K562 (cell line): Measurements from ENCODE around the gene AZU1. TPM values are rescaled to one million over a fixed set of nuclear protein-coding genes. Genes with fewer than 3 reads are reported as not detected.

Experiments used
- ATAC-seq: fragments of 200-7000 bp; cut with Tn5 transposase; 3 replicates; pipeline ENCODE4 v1.9.1; 2020; ENCODE audit warnings: moderate library complexity
- BruUV-seq: library from RNA; stranded (reverse); fragments of 400-500 nt; replicated peaks from 2 replicates; lab custom pipeline; 2021; lab: Mats Ljungman, UMichigan
- CTCF ChIA-PET: fragments of 300-600 bp; formaldehyde crosslinking; extraction: SDS; loops from one replicate; lab custom pipeline; 2021; ENCODE audit warnings: low intra/inter-chr PET ratio; lab: Yijun Ruan, JAX
- POLR2A ChIA-PET: fragments of 300-600, 350-650 bp; sonication (Branson Sonifier 250); formaldehyde crosslinking; extraction: SDS; loops from one replicate; lab custom pipeline; 2021; ENCODE audit warnings: antibody characterized with exemption, inconsistent platforms; lab: Yijun Ruan, JAX
- DNase-seq, 4 experiments: peaks; one replicate each; pipeline versions ENCODE4 v3.0.0 to v3.0.0-alpha.2; 2011 to 2018; ENCODE audit warnings: low spot score in 3 of 4, mixed read lengths in 3 of 4; ENCODE audit errors: extremely low read depth in 1 of 4
- FAIRE-seq: peaks from 2 replicates; lab custom pipeline; 2011; peaks lifted over from hg19 to GRCh38; lab: Jason Lieb, UNC
- H2AFZ ChIP-seq: 2 replicates; pipeline ENCODE4 v1.6.0; 2011; ENCODE audit warnings: low read depth, low read length, control low read depth, inconsistent platforms
- H3K27ac ChIP-seq: fragments of 200-600 bp; 3 replicates; pipeline ENCODE4 v1.8.0; 2011; ENCODE audit warnings: low read depth, mild to moderate bottlenecking, control low read depth, inconsistent platforms, low read length, moderate library complexity, mixed read lengths; ENCODE audit errors: extremely low read depth
- H3K27me3 ChIP-seq, 2 experiments: fragments of 300-600 bp in 1 of 2; 2 replicates in 1 of 2; 3 replicates in 1 of 2; pipeline versions ENCODE4 v1.6.0 to v1.8.0; 2011; ENCODE audit warnings: inconsistent platforms in 2 of 2, low read length in 2 of 2, mild to moderate bottlenecking in 1 of 2, mixed read lengths in 1 of 2, moderate library complexity in 1 of 2; ENCODE audit not compliant: control insufficient read depth in 2 of 2, insufficient read depth in 2 of 2
- H3K36me3 ChIP-seq: fragments of 300-600 bp; 3 replicates; pipeline ENCODE4 v1.8.0; 2011; ENCODE audit warnings: mild to moderate bottlenecking, low read length, inconsistent platforms; ENCODE audit not compliant: control insufficient read depth, insufficient read depth
- H3K4me1 ChIP-seq, 2 experiments: fragments of 200-600 bp in 1 of 2; replicated peaks in 1 of 2; 2 replicates in 1 of 2; 3 replicates in 1 of 2; pipeline versions ENCODE4 v1.5.1 to v1.8.0; 2011; ENCODE audit warnings: inconsistent platforms in 2 of 2, low read length in 2 of 2, mild to moderate bottlenecking in 1 of 2, mixed read lengths in 1 of 2, moderate library complexity in 1 of 2; ENCODE audit not compliant: control insufficient read depth in 2 of 2, insufficient read depth in 2 of 2
- H3K4me2 ChIP-seq: 2 replicates; pipeline ENCODE4 v1.6.1; 2011; ENCODE audit warnings: low read length, control low read depth, inconsistent platforms, mixed read lengths; ENCODE audit not compliant: insufficient read depth
- H3K4me3 ChIP-seq: fragments of 200-600 bp; sonication (generic), shearing (Covaris generic); 2 replicates; pipeline ENCODE4 v1.5.1; 2016; ENCODE audit warnings: control low read depth, inconsistent platforms
- H3K79me2 ChIP-seq: fragments of 200-600 bp; 3 replicates; pipeline ENCODE4 v1.8.0; 2011; ENCODE audit warnings: low read length, inconsistent platforms; ENCODE audit not compliant: control insufficient read depth, insufficient read depth
- H3K9ac ChIP-seq, 2 experiments: 2 replicates each; pipeline versions ENCODE4 v1.6.0 to v1.6.1; 2011; ENCODE audit warnings: low read depth in 2 of 2, low read length in 2 of 2, control low read depth in 1 of 2, inconsistent platforms in 1 of 2, mild to moderate bottlenecking in 1 of 2, mixed read lengths in 1 of 2; ENCODE audit not compliant: insufficient read depth in 1 of 2
- H3K9me1 ChIP-seq: one replicate; pipeline ENCODE4 v1.6.0; 2011; ENCODE audit warnings: inconsistent platforms, mild to moderate bottlenecking, low read length, moderate library complexity; ENCODE audit not compliant: control insufficient read depth, insufficient read depth
- H3K9me3 ChIP-seq: replicated peaks from 2 replicates; pipeline ENCODE4 v1.5.1; 2011; ENCODE audit warnings: low read depth, low read length, inconsistent platforms; ENCODE audit not compliant: control insufficient read depth, insufficient read depth
- H4K20me1 ChIP-seq: replicated peaks from 2 replicates; pipeline ENCODE4 v1.6.1; 2011; ENCODE audit warnings: low read length, inconsistent platforms, mixed read lengths; ENCODE audit not compliant: control insufficient read depth, insufficient read depth
- POLR2G ChIP-seq: fragments of 200-400 bp; formaldehyde crosslinking; IDR thresholded peaks from 2 replicates; pipeline ENCODE4 v1.6.1; 2017; ENCODE audit warnings: low read depth, mild to moderate bottlenecking, antibody characterized with exemption, low read length, moderate library complexity
- ZNF707 ChIP-seq: fragments of 250-450 bp; sonication (Bioruptor Pico); conservative IDR thresholded peaks from 2 replicates; pipeline ENCODE4 v1.8.0; 2022; ENCODE audit warnings: inconsistent platforms, mild to moderate bottlenecking, moderate library complexity
- WGBS: fragments of 100-300 bp; shearing (Covaris generic); methylation state at CpG from one replicate; pipeline ENCODE4 v1.1.6; 2016; ENCODE audit warnings: low coverage, mixed read lengths; ENCODE audit not compliant: insufficient coverage; ENCODE audit errors: missing lambda C conversion rate; 5-methylcytosine and 5-hydroxymethylcytosine counted together
- in situ Hi-C: fragments of 300-500 bp; cut with MboI; formaldehyde crosslinking; loops from 4 replicates; pipeline ENCODE4 v1.15.0; 2018; ENCODE audit warnings: inconsistent platforms, mixed read lengths
- intact Hi-C: fragments of 100-400 bp; cut with micrococcal nuclease; formaldehyde crosslinking; loops from 2 replicates; pipeline ENCODE4 v1.14.2; 2022
- polyA plus RNA-seq, 8 experiments: library from polyadenylated mRNA; depleted of rRNA in 4 of 8; stranded (reverse) in 5 of 8; unstranded in 3 of 8; fragments of >200 nt; fragmentation: Nextera tagmentation in 2 of 8; fragmentation: Illumina TruSeq in 1 of 8; extraction: Ambion mirVana in 2 of 8; extraction: Trizol in 1 of 8; gene quantifications; 2 replicates each; pipeline versions ENCODE4 v1.2.1 to v1.2.3, GENCODE V29; 2011 to 2014; ENCODE audit warnings: inconsistent platforms in 1 of 8, missing spikeins in 1 of 8
- total RNA-seq, 7 experiments: library from RNA; depleted of rRNA in 6 of 7; stranded (reverse); fragments of >200 nt in 6 of 7; fragmentation: Illumina TruSeq in 2 of 7; extraction: Trizol in 2 of 7; gene quantifications; 2 replicates each; pipeline versions ENCODE4 v1.2.1 to v1.2.3, GENCODE V29; 2011 to 2021; ENCODE audit warnings: low replicate concordance in 1 of 7
- TF ChIP-seq, protein P1 (sequence below): fragments of 450-650 bp; IDR thresholded peaks from 2 replicates; pipeline ENCODE4 v1.6.1; 2016; ENCODE audit warnings: mild to moderate bottlenecking, moderate library complexity

Gene AZU1
- total and polyA plus RNA-seq, 9 of the 15 experiments (the other 6 are each of a cell fraction or from before 2014, with no cell fraction given) = 0.29 to 1.9 (median 0.59) TPM; not detected in 3

DNA sequence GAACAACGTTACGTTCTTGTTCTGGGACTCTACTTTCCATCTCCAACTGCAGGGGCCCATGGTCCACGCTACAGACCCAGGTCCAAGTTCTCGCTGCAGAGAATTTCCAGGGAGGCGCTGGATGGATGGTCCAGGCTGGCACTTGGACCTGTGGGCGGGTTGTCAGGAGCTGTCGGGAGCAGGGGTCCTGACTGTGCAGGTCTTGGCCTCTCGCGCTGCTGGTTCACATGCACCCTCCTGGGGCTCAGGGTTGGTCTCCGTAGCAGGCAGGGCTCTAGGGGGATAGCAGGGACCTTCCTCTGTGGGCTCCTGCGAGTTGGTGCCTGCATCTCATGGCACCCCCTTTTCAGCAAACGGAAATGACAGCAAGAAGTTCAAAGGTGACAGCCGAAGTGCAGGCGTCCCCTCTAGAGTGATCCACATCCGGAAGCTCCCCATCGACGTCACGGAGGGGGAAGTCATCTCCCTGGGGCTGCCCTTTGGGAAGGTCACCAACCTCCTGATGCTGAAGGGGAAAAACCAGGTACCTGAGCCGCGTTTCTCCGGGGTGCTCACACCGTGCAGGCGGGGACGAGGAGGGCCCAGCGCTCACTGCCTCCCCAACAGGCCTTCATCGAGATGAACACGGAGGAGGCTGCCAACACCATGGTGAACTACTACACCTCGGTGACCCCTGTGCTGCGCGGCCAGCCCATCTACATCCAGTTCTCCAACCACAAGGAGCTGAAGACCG lies 23.8 kb upstream of the AZU1 start:
- Histone ChIP-seq H3K4me1 (peaks cover 22 to 77% of the 10 kb centered on the region in 2 experiments), H3K9ac (no peak overlapping the region; a peak in 1 of 4 replicates), H4K20me1 (peaks cover 57% of the 10 kb centered on the region), H3K4me2 (no peak overlapping the region), H2AFZ (no peak overlapping the region), H3K9me3 (no peaks in the 10 kb centered on the region; the same call in 1 of the 2 replicates), H3K27me3 (no peaks in the 10 kb centered on the region), H3K27ac (no peak overlapping the region)
- DNase-seq (no peak), ATAC-seq (no peak)
- BruUV-seq = no TSS peak
- in situ Hi-C loops = no loop called here
- WGBS = 95% methylated on average over 17 of the region's 31 CpGs
- POLR2A ChIA-PET = interaction anchor here (0.7 to 2.1 kb wide), 5 partner anchors 7 to 173 kb away, joined by 3 to 8 read pairs (median 4); no protein-coding TSS in a partner anchor
- TF ChIP-seq, protein P1, sequence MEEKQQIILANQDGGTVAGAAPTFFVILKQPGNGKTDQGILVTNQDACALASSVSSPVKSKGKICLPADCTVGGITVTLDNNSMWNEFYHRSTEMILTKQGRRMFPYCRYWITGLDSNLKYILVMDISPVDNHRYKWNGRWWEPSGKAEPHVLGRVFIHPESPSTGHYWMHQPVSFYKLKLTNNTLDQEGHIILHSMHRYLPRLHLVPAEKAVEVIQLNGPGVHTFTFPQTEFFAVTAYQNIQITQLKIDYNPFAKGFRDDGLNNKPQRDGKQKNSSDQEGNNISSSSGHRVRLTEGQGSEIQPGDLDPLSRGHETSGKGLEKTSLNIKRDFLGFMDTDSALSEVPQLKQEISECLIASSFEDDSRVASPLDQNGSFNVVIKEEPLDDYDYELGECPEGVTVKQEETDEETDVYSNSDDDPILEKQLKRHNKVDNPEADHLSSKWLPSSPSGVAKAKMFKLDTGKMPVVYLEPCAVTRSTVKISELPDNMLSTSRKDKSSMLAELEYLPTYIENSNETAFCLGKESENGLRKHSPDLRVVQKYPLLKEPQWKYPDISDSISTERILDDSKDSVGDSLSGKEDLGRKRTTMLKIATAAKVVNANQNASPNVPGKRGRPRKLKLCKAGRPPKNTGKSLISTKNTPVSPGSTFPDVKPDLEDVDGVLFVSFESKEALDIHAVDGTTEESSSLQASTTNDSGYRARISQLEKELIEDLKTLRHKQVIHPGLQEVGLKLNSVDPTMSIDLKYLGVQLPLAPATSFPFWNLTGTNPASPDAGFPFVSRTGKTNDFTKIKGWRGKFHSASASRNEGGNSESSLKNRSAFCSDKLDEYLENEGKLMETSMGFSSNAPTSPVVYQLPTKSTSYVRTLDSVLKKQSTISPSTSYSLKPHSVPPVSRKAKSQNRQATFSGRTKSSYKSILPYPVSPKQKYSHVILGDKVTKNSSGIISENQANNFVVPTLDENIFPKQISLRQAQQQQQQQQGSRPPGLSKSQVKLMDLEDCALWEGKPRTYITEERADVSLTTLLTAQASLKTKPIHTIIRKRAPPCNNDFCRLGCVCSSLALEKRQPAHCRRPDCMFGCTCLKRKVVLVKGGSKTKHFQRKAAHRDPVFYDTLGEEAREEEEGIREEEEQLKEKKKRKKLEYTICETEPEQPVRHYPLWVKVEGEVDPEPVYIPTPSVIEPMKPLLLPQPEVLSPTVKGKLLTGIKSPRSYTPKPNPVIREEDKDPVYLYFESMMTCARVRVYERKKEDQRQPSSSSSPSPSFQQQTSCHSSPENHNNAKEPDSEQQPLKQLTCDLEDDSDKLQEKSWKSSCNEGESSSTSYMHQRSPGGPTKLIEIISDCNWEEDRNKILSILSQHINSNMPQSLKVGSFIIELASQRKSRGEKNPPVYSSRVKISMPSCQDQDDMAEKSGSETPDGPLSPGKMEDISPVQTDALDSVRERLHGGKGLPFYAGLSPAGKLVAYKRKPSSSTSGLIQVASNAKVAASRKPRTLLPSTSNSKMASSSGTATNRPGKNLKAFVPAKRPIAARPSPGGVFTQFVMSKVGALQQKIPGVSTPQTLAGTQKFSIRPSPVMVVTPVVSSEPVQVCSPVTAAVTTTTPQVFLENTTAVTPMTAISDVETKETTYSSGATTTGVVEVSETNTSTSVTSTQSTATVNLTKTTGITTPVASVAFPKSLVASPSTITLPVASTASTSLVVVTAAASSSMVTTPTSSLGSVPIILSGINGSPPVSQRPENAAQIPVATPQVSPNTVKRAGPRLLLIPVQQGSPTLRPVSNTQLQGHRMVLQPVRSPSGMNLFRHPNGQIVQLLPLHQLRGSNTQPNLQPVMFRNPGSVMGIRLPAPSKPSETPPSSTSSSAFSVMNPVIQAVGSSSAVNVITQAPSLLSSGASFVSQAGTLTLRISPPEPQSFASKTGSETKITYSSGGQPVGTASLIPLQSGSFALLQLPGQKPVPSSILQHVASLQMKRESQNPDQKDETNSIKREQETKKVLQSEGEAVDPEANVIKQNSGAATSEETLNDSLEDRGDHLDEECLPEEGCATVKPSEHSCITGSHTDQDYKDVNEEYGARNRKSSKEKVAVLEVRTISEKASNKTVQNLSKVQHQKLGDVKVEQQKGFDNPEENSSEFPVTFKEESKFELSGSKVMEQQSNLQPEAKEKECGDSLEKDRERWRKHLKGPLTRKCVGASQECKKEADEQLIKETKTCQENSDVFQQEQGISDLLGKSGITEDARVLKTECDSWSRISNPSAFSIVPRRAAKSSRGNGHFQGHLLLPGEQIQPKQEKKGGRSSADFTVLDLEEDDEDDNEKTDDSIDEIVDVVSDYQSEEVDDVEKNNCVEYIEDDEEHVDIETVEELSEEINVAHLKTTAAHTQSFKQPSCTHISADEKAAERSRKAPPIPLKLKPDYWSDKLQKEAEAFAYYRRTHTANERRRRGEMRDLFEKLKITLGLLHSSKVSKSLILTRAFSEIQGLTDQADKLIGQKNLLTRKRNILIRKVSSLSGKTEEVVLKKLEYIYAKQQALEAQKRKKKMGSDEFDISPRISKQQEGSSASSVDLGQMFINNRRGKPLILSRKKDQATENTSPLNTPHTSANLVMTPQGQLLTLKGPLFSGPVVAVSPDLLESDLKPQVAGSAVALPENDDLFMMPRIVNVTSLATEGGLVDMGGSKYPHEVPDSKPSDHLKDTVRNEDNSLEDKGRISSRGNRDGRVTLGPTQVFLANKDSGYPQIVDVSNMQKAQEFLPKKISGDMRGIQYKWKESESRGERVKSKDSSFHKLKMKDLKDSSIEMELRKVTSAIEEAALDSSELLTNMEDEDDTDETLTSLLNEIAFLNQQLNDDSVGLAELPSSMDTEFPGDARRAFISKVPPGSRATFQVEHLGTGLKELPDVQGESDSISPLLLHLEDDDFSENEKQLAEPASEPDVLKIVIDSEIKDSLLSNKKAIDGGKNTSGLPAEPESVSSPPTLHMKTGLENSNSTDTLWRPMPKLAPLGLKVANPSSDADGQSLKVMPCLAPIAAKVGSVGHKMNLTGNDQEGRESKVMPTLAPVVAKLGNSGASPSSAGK = no peak
- TF ChIP-seq POLR2G = no peak; the same call in 1 of the 2 replicates
- TF ChIP-seq ZNF707 = no peak
- TF ChIP-seq, all 486 proteins: peak for 0
- CTCF ChIA-PET = no interaction called here
- H3K36me3 ChIP-seq = peaks cover 100% of the 10 kb centered on the region
- peaks cover 16% of the 10 kb centered on the region for H3K9me1 ChIP-seq
- FAIRE-seq = no peak
- intact Hi-C loops = no loop called here
- peaks cover 97% of the 10 kb centered on the region for H3K79me2 ChIP-seq
- H3K4me3 ChIP-seq = no peak overlapping the region
